ENCODE data around the gene NKX2-1. TPM values are rescaled to one million over a fixed set of nuclear protein-coding genes. Genes with fewer than 3 reads are reported as not detected.

The NKX2-1 gene
- total RNA-seq, 3 donors from 2014 or later (not counting 1 experiment from before 2014, with no cell fraction given), result not detected

- H3K9me3 ChIP-seq (ENCODE audit: control insufficient read depth, insufficient read depth, low read length), result peaks cover 13% of the 10 kb centered on the region
- DNase-seq, result no peak
- ATAC-seq, result no peak
- peaks cover 71% of the 10 kb centered on the region for H3K27me3 ChIP-seq (ENCODE audit: control insufficient read depth, insufficient read depth, low read length)
- Mint-ChIP-seq H3K4me3 (no peak overlapping the region), H3K36me3 (peaks cover 20% of the 10 kb centered on the region), H3K27ac (no peak overlapping the region), H3K9me3 (peaks cover 5 to 6% of the 10 kb centered on the region in 2 donors), H3K4me1 (peaks cover 0 to 4% of the 10 kb centered on the region in 2 donors), H3K27me3 (ENCODE audit: low read depth in 2 of 2) (peaks cover 72 to 86% of the 10 kb centered on the region in 2 donors)
- H3K4me3 ChIP-seq (ENCODE audit: low read length), result no peak overlapping the region
- 12% methylated on average over 9 of the region's 10 CpGs for WGBS (ENCODE audit: insufficient coverage)
- H3K4me1 ChIP-seq (ENCODE audit: control insufficient read depth, insufficient read depth, low read length), result no peaks in the 10 kb centered on the region
- no peaks in the 10 kb centered on the region for H3K36me3 ChIP-seq (ENCODE audit: control insufficient read depth, insufficient read depth, low read length)
- intact Hi-C loops (cut with micrococcal nuclease), result no loop called here
- TF ChIP-seq CTCF (IDR thresholded peaks at IDR 0.05), result no peak
- no peak overlapping the region for H3K27ac ChIP-seq (ENCODE audit: low read length)
Measured at GRCh38 chr14:36506732-36507614, 13.1 kb downstream of the NKX2-1 start.

DNA sequence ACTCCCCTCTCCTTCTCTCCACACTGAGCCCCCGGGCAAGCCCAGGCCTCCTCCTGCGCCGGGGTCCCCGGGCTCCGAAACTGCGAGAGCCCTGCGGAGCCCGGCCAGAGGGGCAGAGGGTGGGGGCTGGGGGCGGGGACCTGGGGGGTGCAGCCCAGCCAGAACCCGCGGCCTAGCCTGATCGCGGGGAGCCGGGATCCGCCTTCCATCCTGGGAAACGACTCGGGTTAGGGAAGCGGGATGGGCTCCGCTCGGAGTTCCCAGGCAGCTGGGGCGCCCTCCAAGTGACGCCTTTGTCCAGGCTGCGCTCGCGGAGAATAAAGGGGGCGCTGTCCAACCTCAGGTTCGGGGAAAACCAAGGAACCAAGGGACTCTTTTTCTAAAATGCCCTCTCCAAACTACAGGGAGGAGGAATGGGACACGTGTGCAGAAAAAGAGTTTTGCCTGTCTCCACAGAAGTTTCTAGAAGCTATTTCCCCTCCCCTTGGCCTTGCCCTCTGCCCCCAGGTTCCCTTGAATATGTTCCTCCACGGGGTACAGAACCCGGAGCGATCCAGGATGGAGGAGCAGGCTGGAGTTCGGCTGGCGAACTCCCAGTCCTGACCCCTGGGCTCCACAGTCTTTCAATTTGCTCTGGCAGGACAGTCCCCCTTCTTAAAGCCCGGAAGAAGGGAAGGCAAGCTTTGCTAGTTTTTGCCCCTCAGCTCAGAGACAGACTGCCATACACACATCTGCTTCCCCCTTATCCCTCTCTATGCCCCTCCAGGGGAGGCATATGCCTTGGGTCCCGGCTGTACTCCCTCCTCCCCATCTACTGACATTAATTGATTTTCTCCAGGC is 13.9 kb downstream of the NKX2-1 start:
- Histone ChIP-seq H3K4me3 (ENCODE audit: low read length) (no peak overlapping the region), H3K27me3 (ENCODE audit: control insufficient read depth, insufficient read depth, low read length) (peaks cover 69% of the 10 kb centered on the region), H3K36me3 (ENCODE audit: control insufficient read depth, insufficient read depth, low read length) (no peaks in the 10 kb centered on the region), H3K9me3 (ENCODE audit: control insufficient read depth, insufficient read depth, low read length) (peaks cover 13% of the 10 kb centered on the region), H3K27ac (ENCODE audit: low read length) (no peak overlapping the region), H3K4me1 (ENCODE audit: control insufficient read depth, insufficient read depth, low read length) (no peaks in the 10 kb centered on the region)
- Mint-ChIP-seq H3K36me3 (peaks cover 20% of the 10 kb centered on the region), H3K27me3 (ENCODE audit: low read depth in 2 of 2) (peaks cover 69 to 85% of the 10 kb centered on the region in 2 donors), H3K27ac (no peak overlapping the region), H3K4me3 (no peak overlapping the region), H3K9me3 (peaks cover 5 to 6% of the 10 kb centered on the region in 2 donors), H3K4me1 (peaks cover 0 to 4% of the 10 kb centered on the region in 2 donors)
- TF ChIP-seq CTCF (IDR thresholded peaks at IDR 0.05), result no peak
- WGBS (ENCODE audit: insufficient coverage), result 13% methylated on average over 31 of the region's 35 CpGs
- ATAC-seq (no peak), DNase-seq (no peak)
- intact Hi-C loops (cut with micrococcal nuclease), result no loop called here

DNA sequence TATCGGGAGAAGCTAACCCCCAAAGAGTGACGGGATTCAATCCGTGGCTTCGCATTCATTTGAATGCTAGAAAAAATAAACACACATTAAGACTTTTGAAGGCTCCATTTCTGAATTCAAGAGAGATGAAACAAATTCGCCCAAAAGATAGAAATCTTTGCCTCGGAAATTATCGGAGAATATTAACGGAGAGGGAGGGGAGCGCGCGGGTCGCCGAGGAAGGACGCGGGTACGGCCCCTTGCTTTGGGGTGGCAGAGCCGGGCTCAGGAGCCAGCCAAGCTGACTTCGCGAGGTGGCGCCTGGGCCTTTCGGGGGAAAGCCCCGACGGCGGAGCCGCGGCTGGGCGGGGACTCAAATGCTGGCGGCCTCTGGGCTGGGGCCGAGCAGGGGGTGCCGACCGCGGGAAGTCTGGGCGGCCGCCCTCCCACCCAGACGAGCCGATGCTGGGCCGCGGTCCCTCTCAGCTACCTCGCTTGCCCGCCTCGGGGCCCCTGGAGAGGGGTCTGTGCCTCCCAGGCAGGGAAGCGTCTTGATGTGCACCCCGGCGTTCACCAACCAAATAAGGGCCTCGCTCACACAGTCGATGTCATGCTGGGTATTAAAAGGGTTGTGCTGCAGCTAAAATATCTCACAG is 14.7 kb downstream of the NKX2-1 start:
- Histone ChIP-seq H3K27me3 (ENCODE audit: control insufficient read depth, insufficient read depth, low read length) (peaks cover 67% of the 10 kb centered on the region), H3K9me3 (ENCODE audit: control insufficient read depth, insufficient read depth, low read length) (peaks cover 13% of the 10 kb centered on the region), H3K4me1 (ENCODE audit: control insufficient read depth, insufficient read depth, low read length) (no peaks in the 10 kb centered on the region), H3K4me3 (ENCODE audit: low read length) (no peak overlapping the region), H3K27ac (ENCODE audit: low read length) (no peak overlapping the region), H3K36me3 (ENCODE audit: control insufficient read depth, insufficient read depth, low read length) (no peaks in the 10 kb centered on the region)
- 5% methylated on average over 46 of the region's 46 CpGs for WGBS (ENCODE audit: insufficient coverage)
- Mint-ChIP-seq H3K4me3 (no peak overlapping the region), H3K9me3 (peaks cover 5 to 6% of the 10 kb centered on the region in 2 donors), H3K27me3 (ENCODE audit: low read depth in 2 of 2) (peaks cover 63 to 84% of the 10 kb centered on the region in 2 donors), H3K27ac (no peak overlapping the region), H3K36me3 (peaks cover 20% of the 10 kb centered on the region), H3K4me1 (peaks cover 0 to 4% of the 10 kb centered on the region in 2 donors)
- ATAC-seq, result no peak
- intact Hi-C loops (cut with micrococcal nuclease), result no loop called here
- DNase-seq, result no peak
- TF ChIP-seq CTCF (IDR thresholded peaks at IDR 0.05), result no peak
